ENCODE results near the gene EIPR1.

DNA sequence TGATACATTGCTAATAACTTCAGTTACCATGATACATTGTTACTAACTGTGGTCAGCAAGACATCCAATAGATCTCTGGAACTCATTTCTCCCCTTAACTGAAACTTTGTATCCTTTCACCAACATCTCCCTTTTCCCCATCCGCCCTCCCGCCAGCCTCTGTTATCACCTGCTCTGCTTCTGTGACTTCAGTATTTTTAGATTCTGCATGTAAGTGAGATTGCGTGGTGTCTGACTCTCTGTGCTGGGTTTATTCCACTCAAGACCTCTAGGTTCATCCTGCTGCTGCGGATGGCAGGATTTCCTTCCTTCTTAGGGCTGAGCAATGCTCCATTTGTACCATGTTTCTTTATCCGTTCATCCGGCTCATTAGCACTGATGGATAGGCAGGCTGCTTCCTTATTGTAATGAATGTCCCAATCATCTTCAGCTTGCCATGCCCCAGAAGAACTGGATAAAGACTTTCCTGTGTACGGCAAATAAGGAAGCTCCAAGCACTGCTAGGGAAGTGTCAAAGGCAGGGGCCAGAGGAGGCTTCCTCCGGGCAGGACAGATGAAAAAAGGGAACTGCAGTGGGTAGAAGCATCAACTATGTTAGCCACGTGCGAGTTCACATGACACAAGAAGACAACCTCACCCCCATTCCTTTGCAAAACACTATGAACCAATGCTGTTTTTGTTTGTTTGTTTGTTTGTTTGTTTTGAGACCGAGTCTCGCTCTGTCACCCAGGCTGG, 113.4 kb downstream of the EIPR1 start:
- TF ChIP-seq EZH2 (IDR thresholded peaks at IDR 0.05; ENCODE audit: low read length) = no peak
- TF ChIP-seq, protein P1, sequence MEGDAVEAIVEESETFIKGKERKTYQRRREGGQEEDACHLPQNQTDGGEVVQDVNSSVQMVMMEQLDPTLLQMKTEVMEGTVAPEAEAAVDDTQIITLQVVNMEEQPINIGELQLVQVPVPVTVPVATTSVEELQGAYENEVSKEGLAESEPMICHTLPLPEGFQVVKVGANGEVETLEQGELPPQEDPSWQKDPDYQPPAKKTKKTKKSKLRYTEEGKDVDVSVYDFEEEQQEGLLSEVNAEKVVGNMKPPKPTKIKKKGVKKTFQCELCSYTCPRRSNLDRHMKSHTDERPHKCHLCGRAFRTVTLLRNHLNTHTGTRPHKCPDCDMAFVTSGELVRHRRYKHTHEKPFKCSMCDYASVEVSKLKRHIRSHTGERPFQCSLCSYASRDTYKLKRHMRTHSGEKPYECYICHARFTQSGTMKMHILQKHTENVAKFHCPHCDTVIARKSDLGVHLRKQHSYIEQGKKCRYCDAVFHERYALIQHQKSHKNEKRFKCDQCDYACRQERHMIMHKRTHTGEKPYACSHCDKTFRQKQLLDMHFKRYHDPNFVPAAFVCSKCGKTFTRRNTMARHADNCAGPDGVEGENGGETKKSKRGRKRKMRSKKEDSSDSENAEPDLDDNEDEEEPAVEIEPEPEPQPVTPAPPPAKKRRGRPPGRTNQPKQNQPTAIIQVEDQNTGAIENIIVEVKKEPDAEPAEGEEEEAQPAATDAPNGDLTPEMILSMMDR (optimal IDR thresholded peaks at IDR 0.05 in 1 of 3, IDR thresholded peaks at IDR 0.05 in 1 of 3, conservative IDR thresholded peaks at IDR 0.05 in 1 of 3; ENCODE audit: extremely low read depth in 1 of 3, insufficient read depth in 2 of 3, low read length in 3 of 3) = no peak
